NCI-H2029 (cell line): ENCODE measurements around the gene CERS4.
"Not testable (repeated sequence)": the region's sequence is repeated elsewhere in the genome, so short reads cannot be mapped to it uniquely, and the experiment has no call there.

ENCODE experiments used
- DNase-seq: peaks from one replicate; lab custom pipeline; 2025; lab: John Stamatoyannopoulos, UW

Gene CERS4

DNA sequence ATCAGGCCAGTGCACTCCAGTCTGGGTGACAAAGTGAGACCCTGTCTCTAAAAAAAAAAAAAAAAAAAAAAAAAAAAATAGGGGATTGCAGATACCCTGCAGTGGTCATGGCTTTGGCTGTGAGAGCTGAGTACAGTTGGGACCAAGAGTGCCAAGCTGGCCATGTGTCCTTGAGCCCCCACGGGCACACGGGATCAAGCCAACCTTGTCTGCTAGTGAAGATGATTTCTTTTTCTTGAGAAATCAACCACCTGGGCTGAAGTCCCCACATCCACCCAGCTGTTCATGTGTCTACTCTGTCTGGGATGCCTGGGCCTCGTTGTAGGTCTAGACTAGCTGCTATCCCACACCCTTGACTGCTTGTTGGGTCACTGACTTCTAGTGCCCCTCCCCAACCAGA, 34.0 kb downstream of the CERS4 start:
- DNase-seq: no peak

DNA sequence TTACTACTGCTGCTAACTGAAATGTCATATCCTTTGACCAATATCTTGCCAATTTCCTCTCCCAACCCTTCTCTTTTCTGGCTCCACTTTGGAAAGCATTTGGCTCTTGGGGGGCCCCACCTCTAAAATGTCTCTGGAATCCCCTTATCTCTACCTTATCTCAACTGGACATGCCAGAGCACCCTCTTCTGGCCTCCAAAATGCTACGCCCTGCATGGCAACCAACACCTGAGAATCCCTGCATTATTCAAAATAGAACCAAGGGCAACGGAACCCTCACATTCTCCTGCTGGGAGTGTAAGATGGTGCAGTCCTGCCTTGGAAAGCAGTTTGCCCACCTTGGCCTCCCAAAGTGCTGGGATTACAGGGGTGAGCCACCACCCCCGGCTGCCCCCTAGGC, 35.3 kb downstream of the CERS4 start:
- DNase-seq: no peak

DNA sequence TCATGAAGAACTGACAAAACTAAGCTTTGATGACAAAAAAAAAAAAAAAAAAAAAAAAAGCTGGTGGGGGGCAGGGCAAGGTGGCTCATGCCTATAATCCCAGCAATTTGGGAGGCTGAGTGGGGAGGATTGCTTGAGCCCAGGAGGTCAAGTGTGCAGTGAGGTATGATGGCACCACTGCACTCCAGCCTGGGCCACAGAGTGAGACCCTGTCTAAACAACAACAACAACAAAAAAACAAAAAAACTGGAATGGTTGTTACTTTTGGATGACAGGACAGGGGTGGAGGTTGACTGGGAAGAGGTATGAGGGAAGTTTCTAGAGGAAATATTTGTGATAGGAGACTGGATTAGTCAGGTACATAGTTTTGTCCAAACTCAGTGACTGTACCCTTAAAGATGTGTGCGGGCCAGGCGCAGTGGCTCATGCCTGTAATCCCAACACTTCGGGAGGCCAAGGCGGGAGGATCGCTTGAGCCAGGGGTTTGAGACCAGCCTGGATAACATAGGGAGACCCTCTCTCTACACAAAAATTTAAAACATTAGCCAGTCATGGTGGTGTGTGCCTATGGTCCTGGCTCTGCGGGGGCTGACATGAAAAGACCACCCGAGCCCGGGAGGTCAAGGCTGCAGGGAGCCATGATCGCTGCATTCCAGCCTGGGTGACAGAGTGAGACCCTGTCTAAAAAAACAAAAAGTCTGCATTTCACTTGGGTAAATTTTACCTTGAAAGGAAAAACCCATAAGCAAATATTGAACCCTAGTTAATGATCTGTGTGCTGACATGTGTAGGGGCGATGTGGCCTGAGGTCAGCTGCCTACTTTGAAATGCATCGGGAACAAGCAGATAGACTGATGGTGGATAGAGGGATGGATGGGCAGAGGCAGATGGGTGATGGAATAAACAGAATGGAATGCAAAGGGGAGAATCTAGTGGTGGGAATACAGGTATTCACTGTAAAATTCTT, 37.0 kb downstream of the CERS4 start:
- no peak for DNase-seq

DNA sequence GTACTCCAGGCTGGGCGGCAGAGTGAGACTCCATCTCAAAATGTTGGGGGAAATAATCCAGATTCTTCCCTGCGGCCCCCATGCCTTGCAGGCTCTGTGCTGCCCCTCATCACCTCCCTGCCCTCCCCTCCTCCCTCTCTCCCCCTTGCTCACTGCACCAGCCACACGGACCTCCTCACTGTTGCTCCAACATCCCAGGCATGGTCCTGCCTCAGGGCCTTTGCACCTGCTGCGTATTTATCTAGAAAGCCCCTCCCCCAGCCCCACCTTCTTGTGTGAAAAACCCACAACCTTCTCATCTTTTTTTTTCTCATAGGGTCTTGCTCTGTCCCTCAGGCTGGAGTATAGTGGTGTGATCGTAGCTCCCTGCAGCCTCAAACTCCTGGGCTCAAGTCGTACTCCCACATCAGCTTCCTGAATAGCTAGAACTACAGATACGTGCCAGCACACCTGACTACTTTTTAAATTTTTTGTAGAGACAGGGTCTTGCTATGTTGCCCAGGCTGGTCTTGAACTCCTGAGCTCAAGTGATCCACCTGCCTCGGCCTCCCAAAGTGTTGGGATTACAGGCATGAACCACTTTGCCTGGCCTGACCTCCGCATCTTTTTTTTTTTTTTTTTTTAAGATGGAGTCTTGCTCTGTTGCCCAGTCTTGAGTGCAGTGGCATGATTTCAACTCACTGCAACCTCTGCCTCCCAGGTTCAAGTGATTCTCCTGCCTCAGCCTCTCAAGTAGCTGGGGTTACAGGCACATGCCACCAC, 38.1 kb downstream of the CERS4 start:
- DNase-seq: not testable (repeated sequence)

DNA sequence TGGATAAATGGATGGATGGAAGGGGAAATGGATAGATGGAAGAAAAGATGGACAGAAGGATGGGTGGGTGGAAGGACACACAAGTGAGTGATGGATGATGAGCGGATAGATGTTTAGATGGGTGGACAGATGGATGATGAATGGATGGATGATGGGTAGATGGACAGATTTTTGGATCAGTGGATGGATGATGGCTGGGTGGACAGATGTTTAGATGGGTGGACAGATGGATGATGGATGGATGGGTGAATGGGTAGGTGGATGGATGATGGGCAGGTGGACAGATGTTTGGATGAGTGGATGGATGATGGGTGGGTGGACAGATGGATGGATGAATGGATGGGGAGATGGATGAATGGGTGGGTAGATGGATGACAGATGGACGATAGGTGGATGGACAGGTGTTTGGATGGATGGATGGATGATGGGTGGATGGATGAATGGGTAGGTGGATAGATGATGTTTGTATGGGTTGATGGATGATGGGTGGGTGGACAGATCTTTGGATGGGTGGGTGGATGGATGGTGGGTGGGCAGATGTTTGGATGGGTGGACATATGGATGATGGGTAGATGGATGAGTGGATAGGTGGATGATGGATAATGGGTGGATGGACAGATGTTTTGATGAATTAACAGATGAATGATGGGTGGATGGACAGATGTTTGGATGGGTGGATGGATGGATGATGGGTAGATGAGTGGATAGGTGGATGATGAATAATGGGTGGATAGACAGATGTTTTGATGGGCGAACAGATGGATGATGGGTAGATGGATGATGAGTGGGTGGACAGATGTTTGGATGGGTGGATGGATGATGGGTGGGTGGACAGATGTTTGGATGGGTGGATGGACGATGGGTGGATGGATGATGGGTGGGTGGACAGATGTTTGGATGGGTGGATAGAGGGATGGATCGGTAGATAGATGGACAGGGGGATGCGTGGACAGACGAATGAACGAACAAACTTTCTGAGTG, 39.5 kb downstream of the CERS4 start:
- DNase-seq: no peak

DNA sequence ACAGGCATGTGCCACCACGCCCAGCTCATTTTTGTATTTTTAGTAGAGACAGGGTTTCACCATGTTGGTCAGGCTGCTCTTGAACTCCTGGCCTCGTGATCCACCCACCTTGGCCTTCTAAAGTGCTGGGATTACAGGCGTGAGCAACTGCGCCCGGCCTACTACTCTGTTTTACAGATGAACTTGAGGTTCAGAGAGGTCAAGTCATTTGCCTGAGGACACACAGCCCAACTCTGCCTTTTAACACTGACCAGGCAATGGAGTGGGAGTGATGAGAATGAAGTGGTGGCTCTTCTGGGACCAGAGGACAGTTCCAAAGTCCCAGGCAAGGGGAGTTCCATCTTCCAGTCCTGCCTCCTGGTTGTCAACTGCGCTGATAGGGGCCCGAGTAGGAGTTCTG, 41.4 kb downstream of the CERS4 start:
- no peak for DNase-seq

DNA sequence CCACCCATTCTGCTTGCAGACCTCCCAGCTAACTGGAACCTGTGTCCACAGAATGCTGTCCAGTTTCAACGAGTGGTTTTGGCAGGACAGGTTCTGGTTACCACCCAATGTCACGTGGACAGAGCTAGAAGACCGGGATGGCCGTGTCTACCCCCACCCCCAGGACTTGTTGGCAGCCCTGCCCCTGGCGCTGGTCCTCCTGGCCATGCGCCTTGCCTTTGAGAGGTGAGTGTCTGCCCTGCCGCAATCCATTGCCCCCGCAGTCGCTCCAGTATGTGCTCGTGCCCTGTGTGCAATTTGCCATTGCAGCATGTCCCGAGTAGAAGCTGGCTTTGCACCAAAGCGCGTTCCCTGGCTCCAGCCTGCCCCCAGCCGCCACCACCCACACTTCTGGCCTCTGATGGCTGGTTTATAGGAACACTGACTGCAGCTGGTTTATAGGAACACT, 41.9 kb downstream of the CERS4 start:
- peak; percentile 82 for DNase-seq

DNA sequence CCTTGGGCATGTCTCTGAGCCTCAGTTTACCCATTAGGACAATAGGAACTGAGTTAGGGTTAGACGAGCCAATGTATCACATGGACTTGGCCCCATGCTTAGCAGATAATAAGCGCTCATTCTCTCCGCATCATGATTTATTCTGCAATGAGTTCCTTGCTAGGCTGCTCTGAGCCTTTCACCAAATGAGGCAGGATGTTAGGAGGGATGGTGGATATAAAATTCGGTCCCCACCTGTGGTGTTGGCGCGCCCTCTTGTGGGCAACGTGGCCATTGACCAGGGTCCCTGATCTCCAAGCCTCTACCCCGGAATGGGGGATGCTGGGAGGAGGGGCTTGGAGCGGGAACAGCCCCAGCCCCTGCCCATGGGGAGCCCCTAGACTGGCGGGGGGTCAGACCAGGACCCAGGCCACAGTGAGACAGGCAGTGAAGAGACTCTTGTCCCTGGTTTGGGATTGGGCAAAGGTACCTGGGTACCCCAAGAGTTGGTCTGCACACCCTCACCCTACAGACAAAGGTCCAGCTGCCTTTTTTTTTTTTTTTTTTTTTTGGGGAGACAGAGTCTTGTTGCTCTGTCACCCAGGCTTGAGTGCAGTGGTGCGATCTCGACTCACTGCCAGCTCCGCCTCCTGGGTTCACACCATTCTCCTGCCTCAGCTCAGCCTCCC, 43.9 kb downstream of the CERS4 start:
- DNase-seq: peak; percentile 38

DNA sequence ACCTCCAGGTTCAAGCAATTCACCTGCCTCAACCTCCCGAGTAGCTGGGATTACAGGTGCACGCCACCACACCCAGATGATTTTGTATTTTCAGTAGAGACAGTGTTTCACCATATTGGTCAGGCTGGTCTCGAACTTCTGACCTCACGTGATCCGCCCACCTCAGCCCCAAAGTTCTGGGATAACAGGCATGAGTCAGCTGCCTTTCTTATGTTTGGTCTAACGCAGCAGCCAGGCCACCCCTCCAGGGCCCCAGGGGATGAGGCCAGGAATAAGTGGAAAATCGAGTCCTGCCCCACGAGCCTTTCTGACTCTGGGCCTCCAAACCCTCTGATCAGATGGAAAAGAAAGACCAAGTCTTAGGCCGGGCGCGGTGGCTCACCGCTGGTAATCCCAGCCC, 44.5 kb downstream of the CERS4 start:
- no peak for DNase-seq

DNA sequence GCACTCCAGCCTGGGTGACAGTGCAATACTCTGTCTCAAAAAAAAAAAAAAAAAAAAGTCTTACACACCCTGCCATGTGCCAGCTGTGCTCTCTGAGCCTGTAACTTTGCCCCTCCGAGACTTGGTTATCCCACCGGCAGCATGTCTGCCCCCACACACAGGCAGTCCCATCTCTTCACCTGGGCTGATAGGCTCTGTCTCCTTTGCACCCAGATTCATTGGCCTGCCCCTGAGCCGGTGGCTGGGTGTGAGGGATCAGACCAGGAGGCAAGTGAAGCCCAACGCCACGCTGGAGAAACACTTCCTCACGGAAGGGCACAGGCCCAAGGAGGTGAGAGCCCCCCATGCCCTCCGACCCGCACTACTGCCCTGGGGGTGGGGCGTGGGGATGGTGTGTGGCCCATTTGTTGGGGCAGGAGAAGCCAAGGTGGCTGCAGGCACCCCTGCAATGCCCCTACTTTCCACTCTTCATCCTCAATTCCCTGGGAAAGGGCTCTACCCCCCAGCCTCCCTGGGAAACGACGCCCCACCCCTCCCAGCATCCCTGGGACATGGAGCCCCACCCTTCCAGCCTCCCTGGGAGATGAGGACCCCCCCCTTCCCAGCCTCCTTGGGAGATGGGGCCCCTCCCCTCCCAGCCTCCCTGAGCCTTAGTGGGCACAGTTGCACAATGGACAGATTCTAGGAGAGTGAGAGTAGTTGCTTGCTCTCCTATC, 45.3 kb downstream of the CERS4 start:
- DNase-seq: no peak

DNA sequence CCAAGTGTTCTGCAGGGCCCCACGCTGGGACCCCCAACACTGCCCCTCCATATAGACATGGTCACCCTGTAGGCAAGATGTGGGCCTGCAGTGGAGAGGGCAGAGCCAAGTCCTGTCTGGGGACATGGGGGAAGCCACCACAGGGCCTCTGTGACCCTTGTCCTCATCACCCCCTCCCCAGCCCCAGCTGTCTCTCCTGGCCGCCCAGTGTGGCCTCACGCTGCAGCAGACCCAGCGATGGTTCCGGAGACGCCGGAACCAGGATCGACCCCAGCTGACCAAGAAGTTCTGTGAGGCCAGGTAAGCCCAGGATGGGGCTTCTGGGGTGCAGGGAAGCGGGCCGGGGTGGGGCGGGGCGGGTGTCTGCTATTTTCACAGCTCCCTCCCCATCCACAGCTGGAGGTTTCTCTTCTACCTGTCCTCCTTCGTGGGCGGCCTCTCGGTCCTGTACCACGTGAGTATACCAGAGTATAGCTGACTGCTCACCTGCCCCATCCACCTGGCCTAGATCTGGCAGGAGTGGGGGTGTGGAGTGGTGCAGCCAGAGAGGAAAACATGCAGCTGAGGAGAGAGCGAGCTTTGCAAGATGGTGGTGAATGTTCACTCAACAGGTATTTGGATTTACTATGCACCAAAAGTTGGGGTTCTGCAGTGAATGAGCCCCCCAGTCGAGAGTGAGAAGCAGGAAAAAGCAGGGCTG, 46.4 kb downstream of the CERS4 start:
- no peak for DNase-seq

DNA sequence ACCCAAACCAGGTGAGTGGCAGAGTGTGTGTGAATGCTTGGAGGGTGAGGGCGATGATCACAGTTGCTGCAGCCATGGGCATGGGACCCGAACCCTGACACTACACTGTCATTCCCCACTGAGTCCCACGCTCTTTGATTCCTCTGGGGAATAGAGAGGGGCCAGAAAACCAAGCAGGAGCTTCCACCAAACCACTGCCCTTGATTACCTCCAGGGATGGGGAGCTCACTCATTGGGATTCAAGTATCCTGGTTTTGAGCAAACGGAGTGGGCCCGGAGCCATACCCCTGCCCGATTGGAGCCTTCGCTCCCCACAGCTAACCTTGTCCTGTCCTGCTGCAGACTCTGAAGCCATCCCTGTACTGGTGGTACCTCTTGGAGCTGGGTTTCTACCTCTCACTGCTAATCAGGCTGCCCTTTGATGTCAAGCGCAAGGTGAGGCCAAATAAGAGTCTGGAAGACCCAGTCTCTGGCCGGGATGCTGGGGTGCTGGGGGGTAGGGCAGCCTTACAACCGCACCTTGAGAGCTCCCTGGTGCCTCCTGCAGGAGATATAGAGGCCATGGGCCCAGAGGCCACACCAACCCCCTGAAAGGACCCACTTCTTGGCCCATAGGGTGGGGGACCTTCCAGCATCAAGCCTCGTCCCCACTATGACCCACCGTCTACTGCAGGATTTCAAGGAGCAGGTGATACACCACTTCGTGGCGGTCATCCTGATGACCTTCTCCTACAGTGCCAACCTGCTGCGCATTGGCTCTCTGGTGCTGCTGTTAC, 47.3 kb downstream of the CERS4 start:
- DNase-seq: no peak

DNA sequence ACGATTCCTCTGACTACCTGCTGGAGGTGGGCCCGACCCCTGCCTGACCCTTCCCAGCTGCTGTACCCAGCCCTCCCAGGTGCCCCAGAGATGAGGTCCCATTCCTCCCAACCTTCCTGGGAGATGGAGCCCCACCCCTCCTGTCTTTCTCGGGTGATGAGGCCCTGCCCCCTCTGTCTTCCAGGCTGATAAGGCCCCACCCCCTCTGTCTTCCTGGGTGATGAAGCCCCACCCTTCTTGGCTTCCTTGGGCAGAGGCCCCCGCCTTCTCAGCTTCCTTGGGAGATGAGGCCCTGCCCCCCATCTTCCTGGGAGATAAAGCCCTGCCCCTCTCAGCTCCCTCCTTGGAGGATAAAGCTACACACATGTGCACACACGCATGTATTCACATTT, 47.9 kb downstream of the CERS4 start:
- no peak for DNase-seq

DNA sequence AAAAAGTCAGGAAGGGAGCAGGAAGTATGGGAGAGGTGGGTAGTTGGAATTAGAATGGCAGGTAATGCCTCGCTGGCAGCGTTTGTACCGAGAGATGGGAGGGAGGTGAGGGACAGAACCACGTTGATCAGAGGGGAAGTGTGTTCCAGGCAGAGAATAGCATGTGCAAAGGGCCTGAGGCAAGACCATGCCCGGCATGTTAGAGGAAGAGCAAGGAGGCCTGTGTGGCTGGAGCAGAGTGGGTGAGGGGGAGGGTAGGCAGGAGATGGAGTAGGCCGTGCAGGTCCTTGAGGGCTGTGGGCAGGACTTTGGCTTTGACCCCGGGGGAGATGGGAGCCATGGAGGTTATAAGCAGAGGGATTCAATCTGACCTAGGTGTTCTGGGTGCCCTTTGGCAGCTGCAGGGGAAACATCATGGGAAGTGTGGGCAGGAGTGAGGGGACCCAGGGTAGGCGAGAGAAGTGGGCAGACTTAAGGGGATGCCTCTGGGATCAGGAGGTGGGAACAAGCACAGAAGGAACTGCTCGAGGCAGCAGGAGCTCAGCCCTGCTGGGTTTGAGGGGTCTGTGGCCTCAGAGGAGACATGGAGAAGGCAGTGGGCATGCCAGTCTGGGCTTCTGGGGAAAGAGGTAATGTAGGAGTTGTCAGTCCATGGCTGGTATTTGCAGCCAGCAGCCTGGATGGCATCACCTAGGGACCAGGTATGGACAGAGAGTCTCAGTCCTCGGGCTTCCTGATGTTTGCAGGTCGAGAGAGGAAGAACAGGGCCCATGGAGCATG, 50.2 kb downstream of the CERS4 start:
- DNase-seq: no peak

DNA sequence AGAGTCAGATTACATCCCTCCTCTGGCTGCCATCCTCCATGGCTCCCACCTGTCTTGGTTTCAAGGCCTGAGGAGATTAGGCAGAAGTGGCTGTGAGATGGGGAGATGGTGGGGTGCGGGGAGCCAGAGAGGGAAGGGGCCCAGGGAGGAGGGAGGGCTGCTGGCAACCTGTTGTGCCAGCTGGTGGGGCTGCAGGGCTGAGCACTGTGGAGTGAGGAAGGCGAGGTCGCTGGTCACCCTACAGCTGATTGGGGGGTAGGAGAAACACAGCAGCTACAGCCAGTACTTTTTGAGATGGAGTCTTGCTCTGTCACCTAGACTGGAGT, 50.7 kb downstream of the CERS4 start:
- no peak for DNase-seq

DNA sequence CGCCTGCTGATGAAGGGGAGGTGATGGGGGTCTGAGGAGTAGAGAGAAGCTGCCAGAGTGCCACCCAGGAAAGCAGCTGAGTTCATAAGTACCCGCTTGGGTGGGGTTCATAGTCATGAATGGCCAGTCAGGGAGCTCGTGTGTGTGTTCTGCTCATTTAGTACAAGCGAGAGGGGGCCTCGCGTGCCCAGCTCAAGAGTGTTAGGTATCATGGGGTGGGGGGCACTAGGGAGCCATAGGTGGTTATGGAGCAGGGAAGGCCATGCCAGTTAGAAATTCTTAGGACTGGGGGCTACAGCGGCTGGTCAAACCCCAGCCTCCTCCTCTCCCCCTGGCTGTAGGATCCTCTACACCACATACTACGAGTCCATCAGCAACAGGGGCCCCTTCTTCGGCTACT, 52.2 kb downstream of the CERS4 start:
- DNase-seq: no peak

DNA sequence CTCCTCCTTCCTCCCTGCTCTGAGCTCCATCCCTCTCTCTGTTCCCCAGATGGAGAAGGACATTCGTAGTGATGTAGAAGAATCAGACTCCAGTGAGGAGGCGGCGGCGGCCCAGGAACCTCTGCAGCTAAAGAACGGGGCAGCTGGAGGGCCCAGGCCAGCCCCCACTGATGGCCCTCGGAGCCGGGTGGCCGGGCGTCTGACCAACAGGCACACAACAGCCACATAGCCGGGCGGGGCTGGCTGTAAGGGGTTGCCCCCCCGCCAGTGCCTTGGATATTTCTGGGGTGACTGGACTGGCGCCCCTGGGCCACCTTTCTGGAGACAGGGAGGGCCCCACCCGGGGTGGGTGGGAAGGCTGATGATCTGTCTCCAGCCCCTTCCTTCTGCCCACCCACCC, 52.7 kb downstream of the CERS4 start:
- no peak for DNase-seq

DNA sequence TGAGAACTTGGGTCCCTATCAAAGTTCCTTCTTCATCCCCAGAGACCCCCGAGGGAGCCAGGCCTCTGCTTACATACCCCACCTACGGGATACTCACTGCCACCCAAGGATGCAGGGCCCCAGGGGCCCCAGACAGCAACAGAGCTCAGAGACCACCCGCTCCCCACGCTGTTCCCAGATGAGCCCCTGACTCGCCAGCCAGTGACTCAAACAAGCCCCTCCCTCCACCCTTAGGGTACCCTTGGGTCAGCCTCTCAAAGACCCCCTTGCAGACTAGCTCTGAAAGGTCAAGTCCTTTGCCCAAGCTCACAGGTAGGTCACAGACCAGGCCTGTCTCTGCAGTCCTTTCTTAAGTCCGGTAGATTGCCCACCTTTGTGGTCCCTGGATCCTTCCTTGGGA, 53.3 kb downstream of the CERS4 start:
- no peak for DNase-seq

DNA sequence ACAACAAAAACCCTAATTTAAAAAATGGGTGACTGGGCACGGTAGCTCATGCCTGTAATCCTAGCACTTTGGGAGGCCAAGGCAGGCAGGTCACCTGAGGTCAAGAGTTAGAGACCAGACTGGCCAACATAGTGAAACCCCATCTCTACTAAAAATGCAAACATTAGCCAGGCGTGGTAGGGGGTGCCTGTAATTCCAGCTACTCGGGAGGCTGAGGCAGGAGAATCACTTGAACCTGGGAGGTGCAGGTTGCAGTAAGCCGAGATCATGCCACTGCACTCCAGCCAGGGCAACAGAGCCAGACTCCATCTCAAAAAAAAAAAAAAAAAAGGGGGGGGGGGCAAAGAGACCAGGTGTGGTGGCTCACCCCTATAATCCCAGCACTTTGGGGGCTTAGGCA, 55.1 kb downstream of the CERS4 start:
- not testable (repeated sequence) for DNase-seq
